ENCODE results near the gene HCLS1. TPM values are rescaled to one million over a fixed set of nuclear protein-coding genes. Genes with fewer than 3 reads are reported as not detected.
"Not testable (repeated sequence)": the region's sequence is repeated elsewhere in the genome, so short reads cannot be mapped to it uniquely, and the experiment has no call there.

HCLS1 gene
- total RNA-seq, 1 donor from 2014 or later: 0.12 TPM

GRCh38 chr3:121626495-121626894 is 34.2 kb downstream of the HCLS1 start:
- no peak for DNase-seq (ENCODE audit: low read depth)
- H3K4me3 ChIP-seq (ENCODE audit: low read depth, low read length): no peak overlapping the region
- TF ChIP-seq CTCF (conservative IDR thresholded peaks at IDR 0.05; ENCODE audit: low read depth, low read length): no peak

- H3K4me3 ChIP-seq (ENCODE audit: low read depth, low read length): no peak overlapping the region
- no peak for TF ChIP-seq CTCF (conservative IDR thresholded peaks at IDR 0.05; ENCODE audit: low read depth, low read length)
- DNase-seq (ENCODE audit: low read depth): no peak
Observed at GRCh38 chr3:121624147-121624899, 36.4 kb downstream of the HCLS1 start.

- TF ChIP-seq CTCF (conservative IDR thresholded peaks at IDR 0.05; ENCODE audit: low read depth, low read length): no peak
- no peak for DNase-seq (ENCODE audit: low read depth)
- no peak overlapping the region for H3K4me3 ChIP-seq (ENCODE audit: low read depth, low read length)
Observed at GRCh38 chr3:121621491-121621890, 39.2 kb downstream of the HCLS1 start.

- TF ChIP-seq CTCF (conservative IDR thresholded peaks at IDR 0.05; ENCODE audit: low read depth, low read length): no peak
- DNase-seq (ENCODE audit: low read depth): no peak
- no peak overlapping the region for H3K4me3 ChIP-seq (ENCODE audit: low read depth, low read length)
Observed at GRCh38 chr3:121619691-121620090, 41.0 kb downstream of the HCLS1 start.

GRCh38 chr3:121606106-121606505 is 54.6 kb downstream of the HCLS1 start:
- H3K4me3 ChIP-seq (ENCODE audit: low read depth, low read length): no peak overlapping the region
- no peak for TF ChIP-seq CTCF (conservative IDR thresholded peaks at IDR 0.05; ENCODE audit: low read depth, low read length)
- no peak for DNase-seq (ENCODE audit: low read depth)

GRCh38 chr3:121604759-121605158 is 55.9 kb downstream of the HCLS1 start:
- H3K4me3 ChIP-seq (ENCODE audit: low read depth, low read length): no peak overlapping the region
- DNase-seq (ENCODE audit: low read depth): no peak
- TF ChIP-seq CTCF (conservative IDR thresholded peaks at IDR 0.05; ENCODE audit: low read depth, low read length): no peak

- TF ChIP-seq CTCF (conservative IDR thresholded peaks at IDR 0.05; ENCODE audit: low read depth, low read length): no peak
- DNase-seq (ENCODE audit: low read depth): no peak
- no peak overlapping the region for H3K4me3 ChIP-seq (ENCODE audit: low read depth, low read length)
Observed at GRCh38 chr3:121601212-121601812, 59.4 kb downstream of the HCLS1 start.

- DNase-seq (ENCODE audit: low read depth); H3K4me3 ChIP-seq (ENCODE audit: low read depth, low read length): not testable (repeated sequence)
Observed at GRCh38 chr3:121599900-121600299, 60.8 kb downstream of the HCLS1 start.
